H1 (cell line): ENCODE results near the gene ADIPOR1. TPM values are rescaled to one million over a fixed set of nuclear protein-coding genes. Genes with fewer than 3 reads are reported as not detected.

Experiments used
- CTCF ChIA-PET: fragments of 300-600 bp; sonication (Branson Sonifier 250); formaldehyde crosslinking; loops from one replicate; lab custom pipeline; 2021; ENCODE audit not compliant: partially characterized antibody; lab: Charles Lee
- POLR2A ChIA-PET: fragments of 300-600 bp; sonication (Branson Sonifier 250); formaldehyde crosslinking; loops from one replicate; lab custom pipeline; 2021; ENCODE audit warnings: inconsistent platforms; ENCODE audit not compliant: partially characterized antibody; lab: Charles Lee
- DNase-seq, 2 experiments: peaks; one replicate each; pipeline versions ENCODE4 v3.0.0 to v3.0.0-alpha.2; 2010 to 2022; ENCODE audit warnings: low spot score in 2 of 2, low read depth in 1 of 2, mixed read lengths in 1 of 2
- FAIRE-seq: peaks from 2 replicates; lab custom pipeline; 2011; peaks lifted over from hg19 to GRCh38; lab: Jason Lieb, UNC
- H2AFZ ChIP-seq: 2 replicates; pipeline ENCODE4 v1.8.1; 2012; ENCODE audit warnings: low read length, inconsistent platforms
- H2AK5ac ChIP-seq: 2 replicates; pipeline ENCODE4 v1.6.1; 2013; ENCODE audit warnings: low read depth, low read length
- H2BK120ac ChIP-seq: replicated peaks from 2 replicates; pipeline ENCODE3; 2013; ENCODE audit warnings: low read depth, low read length, inconsistent platforms
- H2BK12ac ChIP-seq: 2 replicates; pipeline ENCODE4 v1.6.1; 2013; ENCODE audit warnings: low read depth, low read length
- H2BK15ac ChIP-seq: 2 replicates; pipeline ENCODE4 v1.6.1; 2013; ENCODE audit warnings: low read length
- H2BK20ac ChIP-seq: 2 replicates; pipeline ENCODE4 v1.6.1; 2013; ENCODE audit warnings: low read length
- H2BK5ac ChIP-seq: 2 replicates; pipeline ENCODE4 v1.6.1; 2013; ENCODE audit warnings: low read depth, low read length
- H3K14ac ChIP-seq: 2 replicates; pipeline ENCODE4 v1.6.1; 2013; ENCODE audit warnings: inconsistent platforms; ENCODE audit not compliant: insufficient read length
- H3K18ac ChIP-seq: 2 replicates; pipeline ENCODE4 v1.6.1; 2013; ENCODE audit warnings: low read length; ENCODE audit errors: extremely low read depth
- H3K23ac ChIP-seq: 2 replicates; pipeline ENCODE4 v1.6.1; 2013; ENCODE audit warnings: inconsistent platforms; ENCODE audit not compliant: insufficient read length
- H3K23me2 ChIP-seq: 2 replicates; pipeline ENCODE4 v1.6.1; 2013; ENCODE audit warnings: low read depth, low read length
- H3K27ac ChIP-seq: 2 replicates; pipeline ENCODE4 v1.6.1; 2011; ENCODE audit warnings: low read depth, low read length, inconsistent platforms
- H3K27me3 ChIP-seq, 4 experiments: replicated peaks in 1 of 4; 1 replicate in 1 of 4; 2 replicates in 3 of 4; pipeline versions ENCODE4 v1.6.1 to v1.8.1; 2011 to 2013; ENCODE audit warnings: low read length in 3 of 4, mild to moderate bottlenecking in 3 of 4, inconsistent platforms in 2 of 4, mixed read lengths in 2 of 4, moderate library complexity in 1 of 4; ENCODE audit not compliant: control insufficient read depth in 3 of 4, insufficient read depth in 3 of 4; ENCODE audit errors: extremely low read depth in 1 of 4
- H3K36me3 ChIP-seq, 4 experiments: 2 replicates each; pipeline versions ENCODE4 v1.6.1 to v1.8.1; 2011 to 2013; ENCODE audit warnings: mild to moderate bottlenecking in 4 of 4, low read length in 3 of 4, moderate library complexity in 2 of 4, control low read depth in 1 of 4, inconsistent platforms in 1 of 4; ENCODE audit not compliant: insufficient read depth in 4 of 4, control insufficient read depth in 2 of 4
- H3K4ac ChIP-seq: replicated peaks from 2 replicates; pipeline ENCODE3; 2013; ENCODE audit warnings: low read length, low read depth, mixed read lengths, inconsistent platforms; ENCODE audit not compliant: insufficient read length
- H3K4me1 ChIP-seq, 4 experiments: replicated peaks in 1 of 4; 1 replicate in 1 of 4; 2 replicates in 3 of 4; pipeline versions ENCODE4 v1.6.1 to v1.8.1; 2011 to 2013; ENCODE audit warnings: low read length in 3 of 4, inconsistent platforms in 2 of 4, mixed read lengths in 1 of 4; ENCODE audit not compliant: insufficient read depth in 4 of 4, control insufficient read depth in 3 of 4
- H3K4me2 ChIP-seq, 2 experiments: 2 replicates each; pipeline versions ENCODE4 v1.6.1 to v1.8.1; 2011 to 2013; ENCODE audit warnings: low read depth in 2 of 2, low read length in 2 of 2, control low read depth in 1 of 2, inconsistent platforms in 1 of 2, mild to moderate bottlenecking in 1 of 2; ENCODE audit not compliant: insufficient read depth in 1 of 2
- H3K4me3 ChIP-seq, 4 experiments: fragments of 200-600, 300-600 bp in 1 of 4; sonication (generic), shearing (Covaris generic), sonication (Bioruptor Twin) in 1 of 4; 2 replicates each; pipeline versions ENCODE4 v1.5.1 to v1.8.1; 2011 to 2016; ENCODE audit warnings: low read length in 4 of 4, low read depth in 3 of 4, control low read depth in 2 of 4, inconsistent platforms in 2 of 4, mild to moderate bottlenecking in 2 of 4, mixed read lengths in 1 of 4, moderate library complexity in 1 of 4; ENCODE audit not compliant: insufficient read depth in 2 of 4; ENCODE audit errors: extremely low read depth in 1 of 4
- H3K56ac ChIP-seq: replicated peaks from 2 replicates; pipeline ENCODE3; 2013; ENCODE audit warnings: low read depth, mild to moderate bottlenecking, mixed read lengths, low read length, inconsistent platforms; ENCODE audit not compliant: insufficient read length
- H3K79me1 ChIP-seq: 2 replicates; pipeline ENCODE4 v1.6.1; 2013; ENCODE audit warnings: low read depth, low read length, control low read depth
- H3K79me2 ChIP-seq, 2 experiments: 2 replicates each; pipeline versions ENCODE4 v1.6.1 to v1.8.1; 2012 to 2013; ENCODE audit warnings: low read length in 2 of 2, mild to moderate bottlenecking in 2 of 2, inconsistent platforms in 1 of 2; ENCODE audit not compliant: insufficient read depth in 2 of 2, control insufficient read depth in 1 of 2
- H3K9ac ChIP-seq, 4 experiments: replicated peaks in 1 of 4; 1 replicate in 1 of 4; 2 replicates in 3 of 4; pipeline versions ENCODE4 v1.6.1 to v1.8.1; 2011 to 2013; ENCODE audit warnings: low read depth in 3 of 4, low read length in 3 of 4, control low read depth in 2 of 4, mild to moderate bottlenecking in 2 of 4, moderate library complexity in 2 of 4, inconsistent platforms in 1 of 4; ENCODE audit errors: extremely low read depth in 1 of 4
- H3K9me3 ChIP-seq, 2 experiments: 2 replicates each; pipeline versions ENCODE4 v1.6.1 to v1.8.1; 2012 to 2013; ENCODE audit warnings: mild to moderate bottlenecking in 2 of 2, moderate library complexity in 2 of 2, control low read depth in 1 of 2, inconsistent platforms in 1 of 2, low read depth in 1 of 2, low read length in 1 of 2, mixed read lengths in 1 of 2; ENCODE audit not compliant: insufficient read depth in 2 of 2
- H4K20me1 ChIP-seq, 2 experiments: replicated peaks in 1 of 2; 2 replicates each; pipeline versions ENCODE3 to v1.8.1; 2011 to 2013; ENCODE audit warnings: inconsistent platforms in 2 of 2, low read length in 2 of 2, mild to moderate bottlenecking in 1 of 2; ENCODE audit not compliant: insufficient read depth in 2 of 2, control insufficient read depth in 1 of 2
- H4K5ac ChIP-seq: 2 replicates; pipeline ENCODE4 v1.6.1; 2013; ENCODE audit warnings: low read length, low read depth, mixed read lengths, inconsistent platforms; ENCODE audit not compliant: insufficient read length
- H4K8ac ChIP-seq: 2 replicates; pipeline ENCODE4 v1.8.0; 2013; ENCODE audit warnings: mild to moderate bottlenecking, moderate library complexity, low read length, inconsistent platforms; ENCODE audit not compliant: insufficient read depth; ENCODE audit errors: extremely low read depth
- H4K91ac ChIP-seq: replicated peaks from 2 replicates; pipeline ENCODE3; 2013; ENCODE audit warnings: low read length, mixed read lengths, inconsistent platforms; ENCODE audit not compliant: insufficient read length
- BRCA1 ChIP-seq: IDR thresholded peaks from 2 replicates; pipeline ENCODE4 v1.6.1; 2012; ENCODE audit warnings: low read depth, low read length, improper control_type of control experiment
- CTCF ChIP-seq, 3 experiments: IDR thresholded peaks; 1 replicate in 2 of 3; 2 replicates in 1 of 3; pipeline versions ENCODE4 v1.5.1 to v1.6.1; 2011; ENCODE audit warnings: low read length in 3 of 3, mild to moderate bottlenecking in 3 of 3, inconsistent platforms in 2 of 3, low read depth in 1 of 3, moderate library complexity in 1 of 3; ENCODE audit not compliant: insufficient read depth in 1 of 3; ENCODE audit errors: control extremely low read depth in 1 of 3
- GTF2F1 ChIP-seq: IDR thresholded peaks from 2 replicates; pipeline ENCODE4 v1.6.1; 2012; ENCODE audit warnings: low read depth, low read length, improper control_type of control experiment, borderline replicate concordance
- JUND ChIP-seq: IDR thresholded peaks from 2 replicates; pipeline ENCODE4 v1.6.1; 2011; ENCODE audit warnings: mild to moderate bottlenecking, improper control_type of control experiment, low read length
- KDM1A ChIP-seq: fragments of 200-600, 300-600 bp; sonication (generic); IDR thresholded peaks from 2 replicates; pipeline ENCODE4 v1.7.1; 2016; ENCODE audit warnings: mild to moderate bottlenecking, low read length, borderline replicate concordance
- NRF1 ChIP-seq: IDR thresholded peaks from 2 replicates; pipeline ENCODE4 v1.6.1; 2011; ENCODE audit warnings: mild to moderate bottlenecking, low read depth, low read length, improper control_type of control experiment
- PHF8 ChIP-seq: fragments of 200-600 bp; sonication (generic); conservative IDR thresholded peaks from 2 replicates; pipeline ENCODE4 v1.7.1; 2012; ENCODE audit warnings: low read depth, mild to moderate bottlenecking, inconsistent platforms, low read length, moderate library complexity
- RFX5 ChIP-seq: IDR thresholded peaks from 2 replicates; pipeline ENCODE4 v1.6.1; 2011; ENCODE audit warnings: low read depth, low read length, improper control_type of control experiment, borderline replicate concordance
- SP4 ChIP-seq: IDR thresholded peaks from 2 replicates; pipeline ENCODE4 v1.6.1; 2012; ENCODE audit warnings: low read length, inconsistent platforms
- TEAD4 ChIP-seq: IDR thresholded peaks from 2 replicates; pipeline ENCODE4 v1.6.1; 2012; ENCODE audit warnings: low read depth, low read length, inconsistent platforms, mixed read lengths
- WGBS, 2 experiments: shearing (Covaris generic) in 1 of 2; methylation state at CpG; one replicate each; pipeline versions ENCODE4 v1.1.6 to v1.1.7; 2013 to 2015; ENCODE audit warnings: low lambda C conversion rate in 2 of 2, mixed read lengths in 2 of 2, inconsistent platforms in 1 of 2, low coverage in 1 of 2, missing lambda C conversion rate in 1 of 2; ENCODE audit not compliant: insufficient replicate concordance in 2 of 2, insufficient coverage in 1 of 2, insufficient read length in 1 of 2; ENCODE audit errors: extremely low coverage in 1 of 2, missing lambda C conversion rate in 1 of 2; 5-methylcytosine and 5-hydroxymethylcytosine counted together
- polyA plus RNA-seq, 7 experiments: library from polyadenylated mRNA; depleted of rRNA in 3 of 7; stranded (reverse) in 5 of 7; unstranded in 2 of 7; fragments of >200 nt in 5 of 7; fragments of 200-250 nt in 2 of 7; gene quantifications; 1 replicate in 5 of 7; 2 replicates in 1 of 7; 4 replicates in 1 of 7; pipeline versions ENCODE4 v1.2.1 to v1.2.3, GENCODE V29; 2011 to 2013; ENCODE audit warnings: missing spikeins in 2 of 7, mixed read lengths in 2 of 7
- total RNA-seq: library from RNA; stranded (reverse); fragmentation: NEBNext Ultra II Directional; extraction: Animal tissue kit (Norgen Biotek cat#: 25700); gene quantifications from 2 replicates; pipeline ENCODE4 v1.2.1, GENCODE V29; 2021
- TF ChIP-seq, protein P1 (sequence below): IDR thresholded peaks from 2 replicates; pipeline ENCODE4 v1.6.1; 2012; ENCODE audit warnings: inconsistent platforms

The ADIPOR1 gene
- total and polyA plus RNA-seq, 2 of the 8 experiments (the other 6 are each of a cell fraction or from before 2014, with no cell fraction given), result 69.8 to 118 TPM

DNA sequence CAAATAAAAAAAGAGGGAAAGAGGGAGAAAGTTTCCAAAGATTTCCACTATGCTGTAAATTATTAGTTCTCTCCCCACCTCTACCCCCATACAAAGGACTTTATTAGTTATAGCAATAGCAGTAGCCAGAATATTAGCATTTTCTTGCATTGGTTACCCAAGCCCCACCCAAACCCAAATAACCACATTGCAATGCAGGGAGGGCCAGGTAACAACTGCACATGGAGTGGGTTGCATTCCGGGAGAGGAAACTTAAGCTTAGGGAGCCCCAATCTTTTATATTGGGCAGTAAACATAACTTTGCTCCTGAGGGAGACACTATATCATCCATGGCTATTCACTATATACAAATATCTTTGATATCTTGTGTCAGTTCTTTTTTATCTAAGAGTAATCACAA is 6.0 kb downstream of the ADIPOR1 start:
- Histone ChIP-seq H3K27me3 (no peaks in the 10 kb centered on the region), H3K56ac (no peak overlapping the region), H3K18ac (no peak overlapping the region), H4K8ac (no peak overlapping the region), H2AK5ac (no peak overlapping the region), H3K4ac (no peak overlapping the region), H3K4me2 (no peak overlapping the region), H3K9ac (no peak overlapping the region), H3K36me3 (peaks cover 3 to 24% (median 16%) of the 10 kb centered on the region in 4 experiments; a peak in 6 of 8 replicates), H3K14ac (no peak overlapping the region), H3K23me2 (no peaks in the 10 kb centered on the region), H3K4me3 (no peak overlapping the region), H4K5ac (no peak overlapping the region), H3K79me1 (peaks cover 2% of the 10 kb centered on the region; the same call in 1 of the 2 replicates), H2AFZ (no peak overlapping the region), H2BK120ac (no peak overlapping the region), H4K91ac (no peak overlapping the region), H2BK20ac (no peak overlapping the region), H2BK12ac (no peak overlapping the region), H3K9me3 (no peaks in the 10 kb centered on the region), H2BK5ac (no peak overlapping the region), H4K20me1 (peaks cover 0 to 6% of the 10 kb centered on the region in 2 experiments), H3K27ac (no peak overlapping the region), H3K23ac (no peak overlapping the region), H3K79me2 (peaks cover 13 to 57% of the 10 kb centered on the region in 2 experiments), H3K4me1 (no peaks in the 10 kb centered on the region; a peak in 1 of 7 replicates), H2BK15ac (no peak overlapping the region)
- DNase-seq (no peak), FAIRE-seq (no peak)
- ChIA-PET CTCF (interaction anchor here (1.0 to 1.1 kb wide), 3 partner anchors 9 to 48 kb away, joined by 3 to 4 read pairs (median 3); no protein-coding TSS in a partner anchor), POLR2A (interaction anchor here (0.6 to 1.0 kb wide), 2 partner anchors 53 to 83 kb away, joined by 3 to 5 read pairs; no protein-coding TSS in a partner anchor)
- 90% methylated on average over 1 of the region's 1 CpG; no CpG with 5 or more reads in 1 of the 2 experiments for WGBS, 2 experiments
- no peak for TF ChIP-seq SP4
- TF ChIP-seq GTF2F1, result no peak
- TF ChIP-seq NRF1, result no peak
- TF ChIP-seq KDM1A, result no peak
- no peak for TF ChIP-seq JUND
- TF ChIP-seq TEAD4, result no peak
- no peak for TF ChIP-seq CTCF (IDR thresholded peaks at IDR 0.05; ENCODE audit: control extremely low read depth in 1 of 3, insufficient read depth in 1 of 3, low read depth in 1 of 3, low read length in 3 of 3)
- TF ChIP-seq RFX5, result no peak
- TF ChIP-seq, protein P1, sequence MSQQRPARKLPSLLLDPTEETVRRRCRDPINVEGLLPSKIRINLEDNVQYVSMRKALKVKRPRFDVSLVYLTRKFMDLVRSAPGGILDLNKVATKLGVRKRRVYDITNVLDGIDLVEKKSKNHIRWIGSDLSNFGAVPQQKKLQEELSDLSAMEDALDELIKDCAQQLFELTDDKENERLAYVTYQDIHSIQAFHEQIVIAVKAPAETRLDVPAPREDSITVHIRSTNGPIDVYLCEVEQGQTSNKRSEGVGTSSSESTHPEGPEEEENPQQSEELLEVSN, result no peak
- TF ChIP-seq BRCA1, result no peak
- no peak for TF ChIP-seq PHF8
